NCI-H526 treated with DMSO at 0.1 percent for 48 hours (cell line): Measurements from ENCODE around the gene SLAMF1.
"Not testable (repeated sequence)": the region's sequence is repeated elsewhere in the genome, so short reads cannot be mapped to it uniquely, and the experiment has no call there.

Experiments used
- DNase-seq: peaks from one replicate; lab custom pipeline; 2025; lab: John Stamatoyannopoulos, UW

The SLAMF1 gene

DNA sequence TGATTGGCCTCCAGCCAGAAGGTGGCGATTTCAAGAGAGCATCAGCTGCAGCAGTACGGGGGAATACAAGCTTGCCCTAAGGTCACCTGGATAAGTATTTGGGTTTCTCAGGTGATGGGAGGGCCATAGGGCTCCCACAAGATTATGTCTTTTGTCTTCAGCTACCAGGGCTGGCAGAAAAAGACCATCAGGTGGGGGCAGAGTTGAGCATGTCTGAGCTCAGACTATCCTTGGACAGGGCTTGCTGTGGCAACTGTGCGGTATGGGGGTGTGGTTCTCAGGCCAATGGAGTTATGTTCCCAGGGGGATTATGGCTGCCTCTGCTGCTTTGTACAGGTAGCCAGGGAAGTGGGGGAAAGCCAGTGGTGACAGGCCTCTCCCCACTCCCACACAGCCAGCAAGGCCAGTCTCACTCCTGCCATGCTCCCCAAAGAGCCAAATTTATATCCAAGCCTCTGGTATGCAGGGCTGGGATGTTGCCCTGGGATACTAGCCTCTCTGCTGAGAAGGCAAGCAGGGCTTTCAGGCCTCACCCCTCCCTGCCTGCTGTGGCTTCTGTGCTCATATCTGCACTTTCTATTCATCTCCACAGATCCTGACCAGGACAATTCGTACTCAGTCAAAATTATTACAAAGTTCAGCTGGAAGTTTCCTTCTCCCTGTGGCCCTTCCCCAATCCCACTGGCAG lies 40.9 kb downstream of the SLAMF1 start:
- no peak for DNase-seq

DNA sequence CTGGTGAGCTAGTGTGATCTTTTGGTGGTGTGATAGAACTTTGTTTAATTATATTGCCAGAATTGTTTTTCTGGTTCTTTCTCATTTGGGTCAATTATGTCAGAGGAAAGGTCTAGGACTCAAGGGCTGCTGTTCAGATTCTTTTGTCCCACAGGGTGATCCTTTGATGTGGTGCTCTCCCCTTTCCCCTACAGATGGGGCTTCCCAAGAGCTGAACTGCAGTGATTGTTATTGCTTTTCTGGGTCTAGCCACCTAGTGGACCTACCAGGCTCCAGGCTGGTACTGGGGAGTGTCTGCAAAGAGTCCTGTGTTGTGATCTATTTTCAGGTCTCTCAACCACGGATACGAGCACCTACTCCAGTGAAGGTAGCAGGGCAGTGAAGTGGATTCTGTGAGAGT lies 41.6 kb downstream of the SLAMF1 start:
- DNase-seq: no peak

GRCh38 chr1:160597705-160598104 lies 49.1 kb downstream of the SLAMF1 start:
- no peak for DNase-seq

DNA sequence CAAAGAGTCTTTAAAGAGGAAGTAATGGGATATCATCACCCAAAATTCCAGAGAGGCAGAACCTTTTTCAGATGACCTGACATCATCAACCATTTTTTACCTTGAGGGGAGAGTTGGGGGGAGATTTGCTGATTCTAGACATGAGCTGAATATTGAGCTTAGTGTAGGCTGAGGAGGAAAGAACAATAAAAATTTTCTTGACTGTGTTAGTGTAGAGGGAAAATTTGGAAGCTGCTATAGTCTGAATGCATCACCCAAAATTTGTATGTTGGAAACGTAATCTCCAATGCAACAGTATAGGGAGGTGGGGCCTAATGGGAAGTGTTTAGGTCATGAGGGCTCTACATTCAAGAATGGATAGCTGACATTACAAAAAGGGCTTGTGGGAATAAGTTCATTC lies 49.8 kb downstream of the SLAMF1 start:
- DNase-seq: no peak

DNA sequence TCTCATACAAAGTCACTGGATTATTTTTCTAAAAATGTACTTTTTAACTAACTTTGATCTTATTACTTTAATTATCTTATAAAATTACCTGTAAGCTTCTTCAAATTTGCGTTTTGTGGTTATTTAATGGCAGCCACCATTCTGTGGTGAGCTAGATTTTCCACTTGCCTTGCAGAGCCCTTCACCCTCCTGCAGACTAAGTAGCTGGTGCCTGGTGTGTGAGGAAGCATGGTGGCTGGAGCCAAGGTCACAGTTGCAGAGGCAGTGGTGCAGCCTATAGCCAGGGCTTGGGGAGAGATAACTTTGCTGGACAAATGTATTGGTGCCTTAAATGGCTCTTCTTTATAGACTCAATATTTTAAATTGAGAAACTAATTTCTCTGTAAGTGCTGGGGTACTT lies 56.4 kb downstream of the SLAMF1 start:
- no peak for DNase-seq

DNA sequence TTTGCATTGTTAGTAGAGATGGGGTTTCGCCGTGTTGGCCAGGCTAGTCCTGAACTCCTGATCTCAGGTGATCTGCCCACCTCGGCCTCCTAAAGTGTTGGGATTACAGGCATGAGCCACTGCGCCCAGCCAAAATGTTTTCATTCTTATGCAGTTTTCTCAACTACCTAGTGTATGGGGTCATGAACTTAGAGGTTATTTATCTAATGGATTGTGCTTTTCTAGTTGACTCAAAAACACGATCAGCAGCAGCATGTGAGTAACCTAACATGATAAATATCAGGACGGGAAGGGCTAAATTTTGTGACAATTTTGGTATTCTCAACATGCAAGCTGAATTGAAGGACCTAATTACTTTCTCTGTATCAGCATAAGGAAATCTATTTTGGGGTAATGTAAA lies 58.4 kb downstream of the SLAMF1 start:
- no peak for DNase-seq

- DNase-seq: no peak
Measured at GRCh38 chr1:160584784-160585183, 62.1 kb downstream of the SLAMF1 start.

DNA sequence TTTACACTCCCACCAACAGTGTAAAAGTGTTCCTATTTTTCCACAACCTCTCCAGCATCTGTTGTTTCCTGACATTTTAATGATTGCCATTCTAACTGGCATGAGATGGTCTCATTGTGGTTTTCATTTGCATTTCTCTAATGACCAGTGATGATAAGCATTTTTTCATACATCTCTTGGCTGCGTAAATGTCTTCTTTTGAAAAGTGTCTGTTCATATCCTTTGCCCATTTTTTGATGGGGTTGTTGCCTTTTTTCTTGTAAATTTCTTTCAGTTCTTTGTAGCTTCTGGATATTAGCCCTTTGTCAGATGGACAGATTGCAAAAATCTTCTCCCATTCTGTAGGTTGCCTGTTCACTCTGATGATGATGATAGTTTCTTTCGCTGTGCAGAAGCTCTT lies 63.9 kb downstream of the SLAMF1 start:
- not testable (repeated sequence) for DNase-seq

GRCh38 chr1:160581961-160582360 lies 64.9 kb downstream of the SLAMF1 start:
- DNase-seq: no peak

DNA sequence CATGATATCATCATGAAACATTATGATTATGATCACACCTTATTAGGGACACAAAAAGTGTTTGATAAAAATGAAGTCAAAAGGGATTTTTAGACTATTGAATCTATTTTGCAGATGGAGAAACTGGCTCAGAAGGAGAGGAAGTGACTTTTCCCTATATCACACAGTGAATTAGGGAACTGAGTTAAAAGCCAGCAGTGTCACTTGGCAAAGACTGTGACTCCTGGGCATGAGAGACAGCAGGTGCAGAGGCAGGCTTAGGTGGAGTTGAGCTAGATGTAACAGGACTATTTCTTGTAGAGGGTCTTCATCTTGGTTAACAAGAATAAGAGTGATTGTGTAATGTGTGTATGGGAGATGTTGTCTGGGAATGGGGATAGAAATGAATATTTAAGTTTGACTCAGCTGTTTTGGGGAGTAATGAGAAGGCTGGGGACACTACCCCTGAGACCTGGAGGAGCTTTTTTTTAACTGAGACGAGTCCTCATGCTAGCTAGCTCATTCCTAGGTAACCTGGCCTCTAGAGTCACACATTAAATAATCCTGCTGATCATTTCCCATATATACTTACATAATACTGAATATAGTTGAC lies 66.5 kb downstream of the SLAMF1 start:
- DNase-seq: no peak

- no peak for DNase-seq
Measured at GRCh38 chr1:160579216-160579701, 67.6 kb downstream of the SLAMF1 start, which contains the start of gene CD84. TSS of gene CD84 (minus strand) at chr1:160579496. CDS start at chr1:160579437, 59 bp downstream.

GRCh38 chr1:160578525-160579191 lies 68.2 kb downstream of the SLAMF1 start:
- no peak for DNase-seq

GRCh38 chr1:160578175-160578524 lies 68.7 kb downstream of the SLAMF1 start:
- DNase-seq: no peak

DNA sequence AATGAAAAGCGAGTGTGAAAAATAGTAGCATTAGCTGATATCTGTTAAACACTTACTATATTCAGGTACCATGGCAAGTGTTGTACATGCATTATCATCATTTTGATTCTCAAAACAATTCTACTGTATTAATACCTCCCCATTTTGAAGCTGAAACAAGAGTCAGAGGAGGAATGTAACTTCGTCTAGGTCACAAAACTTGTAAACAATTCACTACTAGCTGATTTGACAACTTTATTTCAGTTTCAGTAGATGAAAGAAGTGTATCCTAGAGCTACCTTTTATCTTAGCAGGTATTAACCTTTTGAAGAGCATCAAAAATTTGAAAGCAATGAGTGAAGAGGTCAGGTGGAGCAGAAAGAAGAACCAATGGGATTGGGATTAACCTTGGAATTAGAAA lies 69.2 kb downstream of the SLAMF1 start:
- no peak for DNase-seq

DNA sequence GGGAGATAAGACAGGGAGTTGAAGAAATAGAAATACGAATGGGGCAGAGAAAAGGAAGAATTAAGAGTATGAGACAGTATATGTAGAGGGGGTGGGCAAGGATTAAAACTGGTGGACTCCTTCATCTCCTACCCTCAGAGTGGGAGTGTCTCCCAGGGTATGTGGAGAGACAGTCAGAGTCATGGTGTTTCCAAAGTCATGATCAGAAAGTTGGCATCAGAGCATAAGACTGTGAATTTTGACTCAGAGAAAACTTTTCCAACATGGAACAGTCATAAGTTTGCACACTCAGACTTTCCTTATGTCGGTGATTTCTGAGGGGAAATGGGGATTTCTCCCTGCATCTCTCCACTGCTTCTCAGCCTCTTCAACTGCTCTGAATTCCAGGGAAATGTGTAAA lies 70.0 kb downstream of the SLAMF1 start:
- DNase-seq: no peak

GRCh38 chr1:160576390-160576789 lies 70.5 kb downstream of the SLAMF1 start:
- no peak for DNase-seq

GRCh38 chr1:160575112-160575664 lies 71.7 kb downstream of the SLAMF1 start:
- DNase-seq: no peak

GRCh38 chr1:160570840-160571239 lies 76.0 kb downstream of the SLAMF1 start:
- DNase-seq: no peak

- no peak for DNase-seq
Measured at GRCh38 chr1:160569806-160570205, 77.0 kb downstream of the SLAMF1 start.

DNA sequence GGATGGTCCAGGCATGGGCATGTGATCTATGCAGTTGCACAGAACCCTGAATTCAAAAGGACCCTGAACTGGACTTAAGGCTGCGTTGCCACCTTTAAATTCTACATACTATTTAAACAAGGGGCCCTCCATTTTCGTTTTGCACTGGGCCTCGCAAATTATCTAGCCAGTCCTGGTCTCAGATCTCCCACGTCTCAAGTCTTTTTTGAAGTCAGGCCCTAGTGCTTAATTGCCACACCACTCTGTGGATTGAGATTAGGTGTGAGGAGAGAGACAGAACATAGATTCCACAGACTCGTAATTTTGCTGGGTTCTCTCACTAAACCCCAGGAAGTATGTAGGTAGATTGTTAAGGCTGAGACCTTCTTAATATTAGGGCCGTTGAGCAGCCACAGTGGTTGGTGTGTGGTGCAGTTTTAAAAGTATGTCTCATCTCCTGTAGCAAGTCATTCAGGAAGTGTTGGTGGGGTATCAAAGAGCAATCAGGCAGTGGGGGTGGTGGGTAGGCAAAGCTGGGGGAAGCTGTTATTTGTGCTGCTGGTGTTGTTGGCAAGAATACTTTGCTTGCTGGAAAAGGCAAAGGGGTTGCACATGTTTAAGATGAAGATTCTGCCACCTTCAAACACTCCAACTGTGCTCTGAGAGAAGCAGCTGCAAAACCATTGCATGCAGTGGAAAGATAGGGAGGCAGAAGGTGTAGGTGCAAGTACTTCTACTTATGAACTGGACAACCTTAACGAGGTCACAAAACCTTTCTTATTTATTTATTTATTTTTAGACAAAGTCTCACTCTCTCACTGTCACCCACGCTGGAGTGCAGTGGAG lies 78.8 kb downstream of the SLAMF1 start:
- no peak for DNase-seq

DNA sequence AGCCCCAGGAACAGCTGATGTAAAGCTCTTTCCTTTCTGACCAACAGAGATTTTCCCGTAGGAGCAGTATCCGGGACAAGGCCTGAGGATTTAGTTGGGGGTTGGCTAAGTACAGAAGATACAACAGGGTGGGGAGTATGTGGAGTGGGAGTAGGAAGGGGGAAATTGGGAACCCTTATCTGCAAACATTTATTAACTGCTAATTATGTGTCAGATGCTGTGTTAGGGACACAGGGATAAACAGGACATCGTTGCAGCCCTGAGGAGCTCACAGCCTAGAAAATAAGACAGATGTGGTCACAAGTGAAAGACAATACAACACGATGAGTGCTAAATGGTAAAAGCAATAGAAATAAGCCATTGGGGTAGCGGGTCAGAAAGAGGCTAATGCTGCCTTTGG lies 79.5 kb downstream of the SLAMF1 start:
- no peak for DNase-seq

GRCh38 chr1:160565564-160565963 lies 81.3 kb downstream of the SLAMF1 start:
- DNase-seq: no peak
